H1 (cell line): Measurements from ENCODE around the gene TIMP3. TPM values are rescaled to one million over a fixed set of nuclear protein-coding genes. Genes with fewer than 3 reads are reported as not detected.

ENCODE experiments used
- CTCF ChIA-PET: fragments of 300-600 bp; sonication (Branson Sonifier 250); formaldehyde crosslinking; loops from one replicate; lab custom pipeline; 2021; ENCODE audit not compliant: partially characterized antibody; lab: Charles Lee
- POLR2A ChIA-PET: fragments of 300-600 bp; sonication (Branson Sonifier 250); formaldehyde crosslinking; loops from one replicate; lab custom pipeline; 2021; ENCODE audit warnings: inconsistent platforms; ENCODE audit not compliant: partially characterized antibody; lab: Charles Lee
- DNase-seq, 2 experiments: peaks; one replicate each; pipeline versions ENCODE4 v3.0.0 to v3.0.0-alpha.2; 2010 to 2022; ENCODE audit warnings: low spot score in 2 of 2, low read depth in 1 of 2, mixed read lengths in 1 of 2
- FAIRE-seq: peaks from 2 replicates; lab custom pipeline; 2011; peaks lifted over from hg19 to GRCh38; lab: Jason Lieb, UNC
- H2AFZ ChIP-seq: 2 replicates; pipeline ENCODE4 v1.8.1; 2012; ENCODE audit warnings: low read length, inconsistent platforms
- H2AK5ac ChIP-seq: 2 replicates; pipeline ENCODE4 v1.6.1; 2013; ENCODE audit warnings: low read depth, low read length
- H2BK120ac ChIP-seq: replicated peaks from 2 replicates; pipeline ENCODE3; 2013; ENCODE audit warnings: low read depth, low read length, inconsistent platforms
- H2BK12ac ChIP-seq: 2 replicates; pipeline ENCODE4 v1.6.1; 2013; ENCODE audit warnings: low read depth, low read length
- H2BK15ac ChIP-seq: 2 replicates; pipeline ENCODE4 v1.6.1; 2013; ENCODE audit warnings: low read length
- H2BK20ac ChIP-seq: 2 replicates; pipeline ENCODE4 v1.6.1; 2013; ENCODE audit warnings: low read length
- H2BK5ac ChIP-seq: 2 replicates; pipeline ENCODE4 v1.6.1; 2013; ENCODE audit warnings: low read depth, low read length
- H3K14ac ChIP-seq: 2 replicates; pipeline ENCODE4 v1.6.1; 2013; ENCODE audit warnings: inconsistent platforms; ENCODE audit not compliant: insufficient read length
- H3K18ac ChIP-seq: 2 replicates; pipeline ENCODE4 v1.6.1; 2013; ENCODE audit warnings: low read length; ENCODE audit errors: extremely low read depth
- H3K23ac ChIP-seq: 2 replicates; pipeline ENCODE4 v1.6.1; 2013; ENCODE audit warnings: inconsistent platforms; ENCODE audit not compliant: insufficient read length
- H3K23me2 ChIP-seq: 2 replicates; pipeline ENCODE4 v1.6.1; 2013; ENCODE audit warnings: low read depth, low read length
- H3K27ac ChIP-seq: 2 replicates; pipeline ENCODE4 v1.6.1; 2011; ENCODE audit warnings: low read depth, low read length, inconsistent platforms
- H3K27me3 ChIP-seq, 4 experiments: replicated peaks in 1 of 4; 1 replicate in 1 of 4; 2 replicates in 3 of 4; pipeline versions ENCODE4 v1.6.1 to v1.8.1; 2011 to 2013; ENCODE audit warnings: low read length in 3 of 4, mild to moderate bottlenecking in 3 of 4, inconsistent platforms in 2 of 4, mixed read lengths in 2 of 4, moderate library complexity in 1 of 4; ENCODE audit not compliant: control insufficient read depth in 3 of 4, insufficient read depth in 3 of 4; ENCODE audit errors: extremely low read depth in 1 of 4
- H3K36me3 ChIP-seq, 4 experiments: 2 replicates each; pipeline versions ENCODE4 v1.6.1 to v1.8.1; 2011 to 2013; ENCODE audit warnings: mild to moderate bottlenecking in 4 of 4, low read length in 3 of 4, moderate library complexity in 2 of 4, control low read depth in 1 of 4, inconsistent platforms in 1 of 4; ENCODE audit not compliant: insufficient read depth in 4 of 4, control insufficient read depth in 2 of 4
- H3K4ac ChIP-seq: replicated peaks from 2 replicates; pipeline ENCODE3; 2013; ENCODE audit warnings: low read length, low read depth, mixed read lengths, inconsistent platforms; ENCODE audit not compliant: insufficient read length
- H3K4me1 ChIP-seq, 4 experiments: replicated peaks in 1 of 4; 1 replicate in 1 of 4; 2 replicates in 3 of 4; pipeline versions ENCODE4 v1.6.1 to v1.8.1; 2011 to 2013; ENCODE audit warnings: low read length in 3 of 4, inconsistent platforms in 2 of 4, mixed read lengths in 1 of 4; ENCODE audit not compliant: insufficient read depth in 4 of 4, control insufficient read depth in 3 of 4
- H3K4me2 ChIP-seq, 2 experiments: 2 replicates each; pipeline versions ENCODE4 v1.6.1 to v1.8.1; 2011 to 2013; ENCODE audit warnings: low read depth in 2 of 2, low read length in 2 of 2, control low read depth in 1 of 2, inconsistent platforms in 1 of 2, mild to moderate bottlenecking in 1 of 2; ENCODE audit not compliant: insufficient read depth in 1 of 2
- H3K4me3 ChIP-seq, 4 experiments: fragments of 200-600, 300-600 bp in 1 of 4; sonication (generic), shearing (Covaris generic), sonication (Bioruptor Twin) in 1 of 4; 2 replicates each; pipeline versions ENCODE4 v1.5.1 to v1.8.1; 2011 to 2016; ENCODE audit warnings: low read length in 4 of 4, low read depth in 3 of 4, control low read depth in 2 of 4, inconsistent platforms in 2 of 4, mild to moderate bottlenecking in 2 of 4, mixed read lengths in 1 of 4, moderate library complexity in 1 of 4; ENCODE audit not compliant: insufficient read depth in 2 of 4; ENCODE audit errors: extremely low read depth in 1 of 4
- H3K56ac ChIP-seq: replicated peaks from 2 replicates; pipeline ENCODE3; 2013; ENCODE audit warnings: low read depth, mild to moderate bottlenecking, mixed read lengths, low read length, inconsistent platforms; ENCODE audit not compliant: insufficient read length
- H3K79me1 ChIP-seq: 2 replicates; pipeline ENCODE4 v1.6.1; 2013; ENCODE audit warnings: low read depth, low read length, control low read depth
- H3K79me2 ChIP-seq, 2 experiments: 2 replicates each; pipeline versions ENCODE4 v1.6.1 to v1.8.1; 2012 to 2013; ENCODE audit warnings: low read length in 2 of 2, mild to moderate bottlenecking in 2 of 2, inconsistent platforms in 1 of 2; ENCODE audit not compliant: insufficient read depth in 2 of 2, control insufficient read depth in 1 of 2
- H3K9ac ChIP-seq, 4 experiments: replicated peaks in 1 of 4; 1 replicate in 1 of 4; 2 replicates in 3 of 4; pipeline versions ENCODE4 v1.6.1 to v1.8.1; 2011 to 2013; ENCODE audit warnings: low read depth in 3 of 4, low read length in 3 of 4, control low read depth in 2 of 4, mild to moderate bottlenecking in 2 of 4, moderate library complexity in 2 of 4, inconsistent platforms in 1 of 4; ENCODE audit errors: extremely low read depth in 1 of 4
- H3K9me3 ChIP-seq, 2 experiments: 2 replicates each; pipeline versions ENCODE4 v1.6.1 to v1.8.1; 2012 to 2013; ENCODE audit warnings: mild to moderate bottlenecking in 2 of 2, moderate library complexity in 2 of 2, control low read depth in 1 of 2, inconsistent platforms in 1 of 2, low read depth in 1 of 2, low read length in 1 of 2, mixed read lengths in 1 of 2; ENCODE audit not compliant: insufficient read depth in 2 of 2
- H4K20me1 ChIP-seq, 2 experiments: replicated peaks in 1 of 2; 2 replicates each; pipeline versions ENCODE3 to v1.8.1; 2011 to 2013; ENCODE audit warnings: inconsistent platforms in 2 of 2, low read length in 2 of 2, mild to moderate bottlenecking in 1 of 2; ENCODE audit not compliant: insufficient read depth in 2 of 2, control insufficient read depth in 1 of 2
- H4K5ac ChIP-seq: 2 replicates; pipeline ENCODE4 v1.6.1; 2013; ENCODE audit warnings: low read length, low read depth, mixed read lengths, inconsistent platforms; ENCODE audit not compliant: insufficient read length
- H4K8ac ChIP-seq: 2 replicates; pipeline ENCODE4 v1.8.0; 2013; ENCODE audit warnings: mild to moderate bottlenecking, moderate library complexity, low read length, inconsistent platforms; ENCODE audit not compliant: insufficient read depth; ENCODE audit errors: extremely low read depth
- H4K91ac ChIP-seq: replicated peaks from 2 replicates; pipeline ENCODE3; 2013; ENCODE audit warnings: low read length, mixed read lengths, inconsistent platforms; ENCODE audit not compliant: insufficient read length
- WGBS, 2 experiments: shearing (Covaris generic) in 1 of 2; methylation state at CpG; one replicate each; pipeline versions ENCODE4 v1.1.6 to v1.1.7; 2013 to 2015; ENCODE audit warnings: low lambda C conversion rate in 2 of 2, mixed read lengths in 2 of 2, inconsistent platforms in 1 of 2, low coverage in 1 of 2, missing lambda C conversion rate in 1 of 2; ENCODE audit not compliant: insufficient replicate concordance in 2 of 2, insufficient coverage in 1 of 2, insufficient read length in 1 of 2; ENCODE audit errors: extremely low coverage in 1 of 2, missing lambda C conversion rate in 1 of 2; 5-methylcytosine and 5-hydroxymethylcytosine counted together
- polyA plus RNA-seq, 7 experiments: library from polyadenylated mRNA; depleted of rRNA in 3 of 7; stranded (reverse) in 5 of 7; unstranded in 2 of 7; fragments of >200 nt in 5 of 7; fragments of 200-250 nt in 2 of 7; gene quantifications; 1 replicate in 5 of 7; 2 replicates in 1 of 7; 4 replicates in 1 of 7; pipeline versions ENCODE4 v1.2.1 to v1.2.3, GENCODE V29; 2011 to 2013; ENCODE audit warnings: missing spikeins in 2 of 7, mixed read lengths in 2 of 7
- total RNA-seq: library from RNA; stranded (reverse); fragmentation: NEBNext Ultra II Directional; extraction: Animal tissue kit (Norgen Biotek cat#: 25700); gene quantifications from 2 replicates; pipeline ENCODE4 v1.2.1, GENCODE V29; 2021

The TIMP3 gene
- total and polyA plus RNA-seq, 2 of the 8 experiments (the other 6 are each of a cell fraction or from before 2014, with no cell fraction given), result 1.3 to 4.7 TPM

GRCh38 chr22:32868946-32869345 is 67.4 kb downstream of the TIMP3 start:
- CTCF ChIA-PET, result no interaction called here
- H3K23ac ChIP-seq, result no peak overlapping the region
- FAIRE-seq, result no peak

More at GRCh38 chr22:32868946-32869345, 67.4 kb downstream of the TIMP3 start:
- Histone ChIP-seq H2BK12ac (no peak overlapping the region), H2AFZ (no peak overlapping the region), H3K4ac (no peak overlapping the region), H3K9me3 (no peaks in the 10 kb centered on the region), H3K79me1 (no peaks in the 10 kb centered on the region), H3K9ac (no peak overlapping the region), H4K8ac (no peak overlapping the region), H3K36me3 (peaks cover 0 to 23% (median 3%) of the 10 kb centered on the region in 4 experiments; a peak in 5 of 8 replicates), H3K27ac (no peak overlapping the region), H4K20me1 (peaks cover 0 to 4% of the 10 kb centered on the region in 2 experiments), H3K4me2 (no peak overlapping the region), H3K14ac (no peak overlapping the region), H3K4me3 (no peak overlapping the region), H3K27me3 (no peaks in the 10 kb centered on the region), H3K56ac (no peak overlapping the region), H4K91ac (no peak overlapping the region), H2AK5ac (no peak overlapping the region), H2BK120ac (no peak overlapping the region), H2BK20ac (no peak overlapping the region), H2BK15ac (no peak overlapping the region), H2BK5ac (no peak overlapping the region), H4K5ac (no peak overlapping the region), H3K23me2 (0 out of 2 replicates have a peak, but pooled peaks cover 2% of the 10 kb centered on the region), H3K18ac (no peak overlapping the region), H3K4me1 (no peaks in the 10 kb centered on the region), H3K79me2 (no peaks in the 10 kb centered on the region)
- no peak for DNase-seq
- WGBS, 2 experiments, result 90% methylated on average over 5 of the region's 6 CpGs; no CpG with 5 or more reads in 1 of the 2 experiments
- POLR2A ChIA-PET, result no interaction called here
